Parathyroid adenoma (tissue), 2 donors: ENCODE data around the gene EVPL.

Source experiments
- H2AFZ ChIP-seq: fragments of 300-600 bp; sonication (generic); one replicate; pipeline ENCODE4 v1.7.0; 2017; ENCODE audit warnings: antibody characterized with exemption, mild to moderate bottlenecking
- H3K27ac ChIP-seq: fragments of 300-600 bp; sonication (generic); one replicate; pipeline ENCODE4 v1.7.0; 2017
- H3K27me3 ChIP-seq: fragments of 300-600 bp; sonication (generic); one replicate; pipeline ENCODE4 v1.7.0; 2017; ENCODE audit warnings: low read length; ENCODE audit not compliant: control insufficient read depth, insufficient read depth
- H3K36me3 ChIP-seq: fragments of 300-600 bp; sonication (generic); one replicate; pipeline ENCODE4 v1.7.0; 2017; ENCODE audit warnings: low read length; ENCODE audit not compliant: control insufficient read depth, insufficient read depth
- H3K4me1 ChIP-seq: fragments of 300-600 bp; sonication (generic); one replicate; pipeline ENCODE4 v1.7.0; 2017; ENCODE audit warnings: control low read depth
- H3K4me2 ChIP-seq: fragments of 300-600 bp; sonication (generic); one replicate; pipeline ENCODE4 v1.7.0; 2017; ENCODE audit warnings: low read length
- H3K4me3 ChIP-seq: fragments of 300-600 bp; sonication (generic); one replicate; pipeline ENCODE4 v1.7.0; 2017; ENCODE audit warnings: low read depth, low read length
- H3K79me2 ChIP-seq: fragments of 300-600 bp; sonication (generic); one replicate; pipeline ENCODE4 v1.7.0; 2017; ENCODE audit warnings: control low read depth
- H3K9ac ChIP-seq: fragments of 300-600 bp; sonication (generic); one replicate; pipeline ENCODE4 v1.7.0; 2017; ENCODE audit warnings: mild to moderate bottlenecking
- H3K9me3 ChIP-seq: fragments of 300-600 bp; sonication (generic); one replicate; pipeline ENCODE4 v1.7.0; 2017; ENCODE audit warnings: low read length; ENCODE audit not compliant: control insufficient read depth
- TF ChIP-seq, protein P1 (sequence below): fragments of 300-600 bp; sonication (generic); IDR thresholded peaks from one replicate; pipeline ENCODE4 v1.7.0; 2017; ENCODE audit warnings: antibody characterized with exemption, mild to moderate bottlenecking
- donor health status: primary hyperparathyroidism.

The EVPL gene

DNA sequence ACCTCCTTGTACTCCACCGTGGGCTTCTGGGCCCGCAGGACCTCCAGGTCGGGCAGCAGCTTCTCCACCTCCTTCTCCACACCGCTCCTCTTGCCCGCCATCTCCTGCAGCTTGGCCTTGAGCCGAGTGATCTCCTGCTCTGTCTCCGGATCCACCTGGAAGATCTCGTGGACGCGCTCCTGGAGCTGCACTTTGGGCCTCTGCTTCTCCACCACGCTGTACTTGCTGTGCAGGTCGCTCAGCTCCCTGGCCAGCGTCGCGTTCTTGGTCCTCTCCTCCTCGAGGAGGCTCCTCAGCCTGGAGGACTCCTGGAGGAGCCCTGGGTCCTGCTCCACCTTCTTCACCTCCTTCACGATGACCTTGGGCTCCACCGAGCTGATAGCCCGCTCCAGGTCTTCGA lies 17.7 kb downstream of the EVPL start:
- H3K27ac ChIP-seq, result no peak overlapping the region
- H3K4me2 ChIP-seq, result no peak overlapping the region
- TF ChIP-seq, protein P1, sequence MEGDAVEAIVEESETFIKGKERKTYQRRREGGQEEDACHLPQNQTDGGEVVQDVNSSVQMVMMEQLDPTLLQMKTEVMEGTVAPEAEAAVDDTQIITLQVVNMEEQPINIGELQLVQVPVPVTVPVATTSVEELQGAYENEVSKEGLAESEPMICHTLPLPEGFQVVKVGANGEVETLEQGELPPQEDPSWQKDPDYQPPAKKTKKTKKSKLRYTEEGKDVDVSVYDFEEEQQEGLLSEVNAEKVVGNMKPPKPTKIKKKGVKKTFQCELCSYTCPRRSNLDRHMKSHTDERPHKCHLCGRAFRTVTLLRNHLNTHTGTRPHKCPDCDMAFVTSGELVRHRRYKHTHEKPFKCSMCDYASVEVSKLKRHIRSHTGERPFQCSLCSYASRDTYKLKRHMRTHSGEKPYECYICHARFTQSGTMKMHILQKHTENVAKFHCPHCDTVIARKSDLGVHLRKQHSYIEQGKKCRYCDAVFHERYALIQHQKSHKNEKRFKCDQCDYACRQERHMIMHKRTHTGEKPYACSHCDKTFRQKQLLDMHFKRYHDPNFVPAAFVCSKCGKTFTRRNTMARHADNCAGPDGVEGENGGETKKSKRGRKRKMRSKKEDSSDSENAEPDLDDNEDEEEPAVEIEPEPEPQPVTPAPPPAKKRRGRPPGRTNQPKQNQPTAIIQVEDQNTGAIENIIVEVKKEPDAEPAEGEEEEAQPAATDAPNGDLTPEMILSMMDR, result no peak
- no peaks in the 10 kb centered on the region for H3K36me3 ChIP-seq
- H3K9ac ChIP-seq, result no peak overlapping the region
- no peaks in the 10 kb centered on the region for H3K9me3 ChIP-seq
- peaks cover 6% of the 10 kb centered on the region for H3K4me1 ChIP-seq
- H3K27me3 ChIP-seq, result no peaks in the 10 kb centered on the region
- no peak overlapping the region for H3K4me3 ChIP-seq
- H3K79me2 ChIP-seq, result no peaks in the 10 kb centered on the region
- no peak overlapping the region for H2AFZ ChIP-seq

- no peaks in the 10 kb centered on the region for H3K36me3 ChIP-seq
- H3K79me2 ChIP-seq, result no peaks in the 10 kb centered on the region
- TF ChIP-seq, protein P1, result no peak
- peaks cover under 1% of the 10 kb centered on the region for H3K4me1 ChIP-seq
- H2AFZ ChIP-seq, result no peak overlapping the region
- H3K27me3 ChIP-seq, result no peaks in the 10 kb centered on the region
- no peak overlapping the region for H3K4me3 ChIP-seq
- no peak overlapping the region for H3K9ac ChIP-seq
- no peak overlapping the region for H3K4me2 ChIP-seq
- no peaks in the 10 kb centered on the region for H3K9me3 ChIP-seq
- H3K27ac ChIP-seq, result no peak overlapping the region
Measured at GRCh38 chr17:76008630-76009425, 18.3 kb downstream of the EVPL start.

DNA sequence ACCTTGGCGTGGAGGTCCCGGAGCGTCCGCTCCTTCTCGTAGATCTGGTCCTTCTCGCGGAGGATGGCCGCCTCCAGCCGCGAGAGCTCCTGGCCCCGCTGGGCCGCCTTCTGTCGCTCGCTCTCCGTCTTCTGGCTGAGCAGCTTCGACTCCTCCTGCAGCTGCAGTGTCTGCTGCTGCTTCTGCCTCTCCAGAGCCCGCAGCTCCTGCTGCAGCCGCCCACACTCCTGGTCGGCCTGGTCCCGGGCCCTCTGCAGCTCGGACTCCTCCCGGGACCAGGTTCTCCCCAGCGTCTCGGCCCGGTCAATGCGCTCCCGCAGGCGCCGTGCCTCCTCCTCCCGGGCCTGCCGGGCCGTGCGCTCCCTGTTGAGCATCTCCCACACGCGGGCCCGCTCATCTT lies 18.9 kb downstream of the EVPL start:
- TF ChIP-seq, protein P1, result no peak
- H3K4me2 ChIP-seq, result no peak overlapping the region
- no peaks in the 10 kb centered on the region for H3K4me1 ChIP-seq
- H3K79me2 ChIP-seq, result no peaks in the 10 kb centered on the region
- H2AFZ ChIP-seq, result no peak overlapping the region
- H3K4me3 ChIP-seq, result no peak overlapping the region
- no peak overlapping the region for H3K27ac ChIP-seq
- no peak overlapping the region for H3K9ac ChIP-seq
- H3K36me3 ChIP-seq, result no peaks in the 10 kb centered on the region
- H3K27me3 ChIP-seq, result no peaks in the 10 kb centered on the region
- H3K9me3 ChIP-seq, result no peaks in the 10 kb centered on the region

- H3K27ac ChIP-seq, result no peak overlapping the region
- no peaks in the 10 kb centered on the region for H3K79me2 ChIP-seq
- no peaks in the 10 kb centered on the region for H3K4me1 ChIP-seq
- TF ChIP-seq, protein P1, result no peak
- no peak overlapping the region for H3K4me2 ChIP-seq
- no peaks in the 10 kb centered on the region for H3K27me3 ChIP-seq
- H3K36me3 ChIP-seq, result no peaks in the 10 kb centered on the region
- no peak overlapping the region for H3K9ac ChIP-seq
- H3K4me3 ChIP-seq, result no peak overlapping the region
- no peak overlapping the region for H2AFZ ChIP-seq
- no peaks in the 10 kb centered on the region for H3K9me3 ChIP-seq
Measured at GRCh38 chr17:76007850-76008165, 19.3 kb downstream of the EVPL start.
